GM12875 (cell line): ENCODE measurements around the gene FAM135A.

Source experiments
- H3K4me3 ChIP-seq: one replicate; pipeline ENCODE4 v1.5.1; 2011; ENCODE audit warnings: low read depth, low read length, control low read depth
- CTCF ChIP-seq: IDR thresholded peaks from 2 replicates; pipeline ENCODE4 v1.5.1; 2011; ENCODE audit warnings: low read depth, mild to moderate bottlenecking, control low read depth, inconsistent platforms, low read length, moderate library complexity, borderline replicate concordance; ENCODE audit not compliant: insufficient read depth

Gene FAM135A

GRCh38 chr6:70385901-70386300 is 27.4 kb upstream of the FAM135A start:
- TF ChIP-seq CTCF: no peak
- H3K4me3 ChIP-seq: no peak overlapping the region

- TF ChIP-seq CTCF: no peak
These were observed 24.5 kb upstream of the FAM135A start for GRCh38 chr6:70388814-70389213.

GRCh38 chr6:70389261-70389660 is 24.0 kb upstream of the FAM135A start:
- no peak overlapping the region for H3K4me3 ChIP-seq
- TF ChIP-seq CTCF: no peak

More at GRCh38 chr6:70388814-70389213, 24.5 kb upstream of the FAM135A start:
- H3K4me3 ChIP-seq: no peak overlapping the region

GRCh38 chr6:70390067-70390466 is 23.2 kb upstream of the FAM135A start:
- H3K4me3 ChIP-seq: no peak overlapping the region
- TF ChIP-seq CTCF: no peak

- TF ChIP-seq CTCF: no peak
- H3K4me3 ChIP-seq: no peak overlapping the region
These were observed 21.8 kb upstream of the FAM135A start for GRCh38 chr6:70391492-70391891.

- no peak for TF ChIP-seq CTCF
- no peak overlapping the region for H3K4me3 ChIP-seq
These were observed 18.6 kb upstream of the FAM135A start for GRCh38 chr6:70394518-70395300.

- no peak for TF ChIP-seq CTCF
- H3K4me3 ChIP-seq: no peak overlapping the region
These were observed 18.0 kb upstream of the FAM135A start for GRCh38 chr6:70395301-70395672.
